Activated CD4-positive, CD25-positive, alpha-beta regulatory T cell (primary cell): ENCODE results near the gene CLTA.
A peak's percentile ranks its signal among the peaks of the same experiment; 100 is the strongest.

Experiments
- DNase-seq, 4 experiments: peaks; one replicate each; lab custom pipeline; 2025; lab: John Stamatoyannopoulos, UW

The CLTA gene

GRCh38 chr9:36190388-36191289 lies at the start of gene CLTA:
CLTA (plus strand) TSS chr9:36190921; CDS start chr9:36191057, 136 bp downstream.
- peak; percentile 83 to 91 (median 86) for DNase-seq

- DNase-seq, result no peak
These were observed 49.4 kb upstream of the CLTA start for GRCh38 chr9:36141288-36141687.

- DNase-seq, result no peak
These were observed 49.0 kb upstream of the CLTA start for GRCh38 chr9:36141761-36142160.

- DNase-seq, result no peak
These were observed 48.0 kb upstream of the CLTA start for GRCh38 chr9:36142510-36143244.

- no peak for DNase-seq
These were observed 47.5 kb upstream of the CLTA start for GRCh38 chr9:36143245-36143641.

- DNase-seq, result no peak
These were observed 46.1 kb upstream of the CLTA start for GRCh38 chr9:36144309-36145232.

GRCh38 chr9:36145970-36146369 lies 44.8 kb upstream of the CLTA start:
- no peak for DNase-seq

GRCh38 chr9:36146651-36147050 lies 44.1 kb upstream of the CLTA start:
- DNase-seq, result no peak

GRCh38 chr9:36147441-36148175 lies 43.1 kb upstream of the CLTA start:
- DNase-seq, result no peak

- peak; percentile 22 to 29 (median 24) for DNase-seq
These were observed 42.2 kb upstream of the CLTA start for GRCh38 chr9:36148311-36149051.

GRCh38 chr9:36149197-36149596 lies 41.5 kb upstream of the CLTA start:
- no peak for DNase-seq

GRCh38 chr9:36150574-36151315 lies 40.0 kb upstream of the CLTA start:
- DNase-seq, result no peak

GRCh38 chr9:36151316-36152210 lies 39.2 kb upstream of the CLTA start:
- peak; percentile 57 to 77 (median 66) for DNase-seq

- no peak for DNase-seq
These were observed 37.8 kb upstream of the CLTA start for GRCh38 chr9:36152741-36153438.

- DNase-seq, result no peak
These were observed 37.0 kb upstream of the CLTA start for GRCh38 chr9:36153746-36154145.

GRCh38 chr9:36154331-36154952 lies 36.3 kb upstream of the CLTA start:
- DNase-seq, result no peak

- no peak for DNase-seq
These were observed 34.6 kb upstream of the CLTA start for GRCh38 chr9:36156116-36156515.

GRCh38 chr9:36158122-36158521 lies 32.6 kb upstream of the CLTA start:
- no peak for DNase-seq
